GM10266 (cell line): Measurements from ENCODE around the gene RIBC2.

ENCODE experiments used
- DNase-seq: peaks from one replicate; pipeline ENCODE4 v3.0.0; 2012; ENCODE audit errors: extremely low spot score
- TF ChIP-seq, protein P1 (sequence below): IDR thresholded peaks from 2 replicates; pipeline ENCODE4 v1.5.1; 2012; ENCODE audit warnings: mild to moderate bottlenecking, low read depth; ENCODE audit not compliant: control insufficient read depth, insufficient read depth; ENCODE audit errors: missing control alignments

The RIBC2 gene

GRCh38 chr22:45418770-45419138, 5.3 kb downstream of the RIBC2 start:
- no peak for DNase-seq
- TF ChIP-seq, protein P1, sequence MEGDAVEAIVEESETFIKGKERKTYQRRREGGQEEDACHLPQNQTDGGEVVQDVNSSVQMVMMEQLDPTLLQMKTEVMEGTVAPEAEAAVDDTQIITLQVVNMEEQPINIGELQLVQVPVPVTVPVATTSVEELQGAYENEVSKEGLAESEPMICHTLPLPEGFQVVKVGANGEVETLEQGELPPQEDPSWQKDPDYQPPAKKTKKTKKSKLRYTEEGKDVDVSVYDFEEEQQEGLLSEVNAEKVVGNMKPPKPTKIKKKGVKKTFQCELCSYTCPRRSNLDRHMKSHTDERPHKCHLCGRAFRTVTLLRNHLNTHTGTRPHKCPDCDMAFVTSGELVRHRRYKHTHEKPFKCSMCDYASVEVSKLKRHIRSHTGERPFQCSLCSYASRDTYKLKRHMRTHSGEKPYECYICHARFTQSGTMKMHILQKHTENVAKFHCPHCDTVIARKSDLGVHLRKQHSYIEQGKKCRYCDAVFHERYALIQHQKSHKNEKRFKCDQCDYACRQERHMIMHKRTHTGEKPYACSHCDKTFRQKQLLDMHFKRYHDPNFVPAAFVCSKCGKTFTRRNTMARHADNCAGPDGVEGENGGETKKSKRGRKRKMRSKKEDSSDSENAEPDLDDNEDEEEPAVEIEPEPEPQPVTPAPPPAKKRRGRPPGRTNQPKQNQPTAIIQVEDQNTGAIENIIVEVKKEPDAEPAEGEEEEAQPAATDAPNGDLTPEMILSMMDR, result no peak

DNA sequence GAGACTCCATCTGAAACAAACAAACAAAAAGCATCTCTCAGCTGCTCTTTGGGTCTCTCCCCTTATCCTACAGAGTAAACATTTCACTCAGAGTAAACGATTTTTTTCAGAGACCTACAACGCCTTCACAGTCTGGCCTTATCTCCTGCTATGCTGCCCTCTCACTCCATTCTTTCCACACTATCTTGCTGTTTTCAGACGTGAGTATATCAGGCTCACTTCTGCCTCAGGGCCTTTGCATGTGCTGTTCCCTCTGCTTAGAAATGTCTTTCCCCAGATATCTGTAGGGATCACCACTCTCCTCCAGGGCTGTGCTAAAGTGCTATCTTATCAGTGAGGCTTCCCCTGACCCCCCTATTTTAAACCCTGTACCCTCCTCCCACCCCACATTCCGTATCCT, 6.5 kb downstream of the RIBC2 start:
- no peak for DNase-seq
- TF ChIP-seq, protein P1, result no peak

- TF ChIP-seq, protein P1, result no peak
Measured at GRCh38 chr22:45420539-45420938, 7.0 kb downstream of the RIBC2 start.

GRCh38 chr22:45421349-45422055, 8.0 kb downstream of the RIBC2 start:
- TF ChIP-seq, protein P1, result no peak

More at GRCh38 chr22:45420539-45420938, 7.0 kb downstream of the RIBC2 start:
- DNase-seq, result no peak

DNA sequence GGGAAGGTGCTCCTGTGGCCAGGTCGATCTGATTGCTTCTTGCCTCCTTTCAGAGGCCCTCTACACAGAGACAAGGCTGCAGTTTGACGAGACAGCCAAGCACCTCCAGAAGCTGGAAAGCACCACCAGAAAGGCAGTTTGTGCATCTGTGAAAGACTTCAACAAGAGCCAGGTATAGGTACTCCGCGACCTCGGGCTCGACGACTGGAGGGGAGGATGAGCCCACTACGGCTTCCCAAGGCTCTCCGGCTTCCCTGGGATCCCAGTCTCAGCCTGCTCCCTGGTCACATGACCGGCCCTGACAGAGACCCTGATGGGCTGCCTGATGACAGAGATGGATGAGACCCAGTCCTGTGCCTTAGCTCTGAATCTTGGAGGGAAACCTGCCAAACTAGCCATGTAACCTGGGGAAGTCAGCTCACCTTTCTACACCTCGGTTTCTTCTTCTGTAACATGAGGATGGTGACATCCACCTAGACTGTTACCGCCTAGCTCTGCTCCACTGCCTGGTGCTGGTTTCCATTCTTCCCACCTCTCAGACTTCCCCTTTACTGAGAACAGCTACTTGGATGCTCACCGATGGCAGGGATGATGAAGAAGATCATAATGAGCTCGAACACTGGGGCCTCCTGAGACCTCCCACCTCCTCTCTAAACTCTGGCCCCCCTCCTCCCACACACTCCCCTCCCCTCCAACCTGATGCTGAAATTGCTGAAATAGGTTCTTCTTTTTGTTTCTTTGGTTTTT, 8.9 kb downstream of the RIBC2 start:
- DNase-seq, result no peak
- TF ChIP-seq, protein P1, result no peak

More at GRCh38 chr22:45421349-45422055, 8.0 kb downstream of the RIBC2 start:
- no peak for DNase-seq

DNA sequence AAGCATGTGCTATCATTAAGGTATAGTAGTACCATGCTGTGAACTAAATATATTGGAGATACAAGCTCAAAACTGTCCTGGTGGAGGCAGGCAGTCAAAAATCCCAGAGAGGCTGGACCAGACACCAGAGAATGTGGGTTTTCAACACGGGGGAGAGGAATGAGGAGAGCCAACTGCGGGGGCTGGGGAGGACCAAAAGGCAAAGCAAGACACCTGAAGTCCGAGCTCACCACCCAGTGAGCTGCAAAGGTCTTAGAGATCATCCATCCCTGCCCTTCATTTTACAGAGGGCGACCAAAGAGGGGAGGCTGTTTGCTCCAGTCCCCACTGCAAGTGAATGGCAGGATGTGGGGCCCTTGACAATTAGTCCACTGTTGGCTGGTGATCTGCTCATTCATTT, 10.0 kb downstream of the RIBC2 start:
- TF ChIP-seq, protein P1, result no peak
- no peak for DNase-seq

- TF ChIP-seq, protein P1, result no peak
- no peak for DNase-seq
Measured at GRCh38 chr22:45424241-45424731, 10.8 kb downstream of the RIBC2 start.
